Endothelial cell of umbilical vein (primary cell): ENCODE results near the gene ARL13A. TPM values are rescaled to one million over a fixed set of nuclear protein-coding genes. Genes with fewer than 3 reads are reported as not detected.

Experiments
- BruUV-seq: library from RNA; stranded (reverse); fragments of 400-500 nt; replicated peaks from 2 replicates; lab custom pipeline; 2021; lab: Mats Ljungman, UMichigan
- CTCF ChIA-PET: fragments of 300-600, 350-600 bp; sonication (Branson Sonifier 250); formaldehyde crosslinking; loops from one replicate; lab custom pipeline; 2021; ENCODE audit warnings: antibody characterized with exemption, inconsistent platforms; lab: Charles Lee
- POLR2A ChIA-PET: fragments of 300-600, 350-600 bp; sonication (Branson Sonifier 250); formaldehyde crosslinking; loops from one replicate; lab custom pipeline; 2021; ENCODE audit warnings: antibody characterized with exemption, inconsistent platforms; lab: Charles Lee
- DNase-seq: peaks from one replicate; pipeline ENCODE4 v3.0.0-alpha.2; 2011; ENCODE audit warnings: low read depth, low spot score
- FAIRE-seq: peaks from 2 replicates; lab custom pipeline; 2011; peaks lifted over from hg19 to GRCh38; lab: Jason Lieb, UNC
- H2AFZ ChIP-seq: 2 replicates; pipeline ENCODE4 v1.6.0; 2012; ENCODE audit warnings: low read depth, low read length, control low read depth, inconsistent platforms
- H3K27ac ChIP-seq: 2 replicates; pipeline ENCODE4 v1.5.1; 2011; ENCODE audit warnings: low read depth, mild to moderate bottlenecking, control low read depth, low read length, moderate library complexity; ENCODE audit not compliant: insufficient read depth
- H3K27me3 ChIP-seq, 2 experiments: 2 replicates each; pipeline versions ENCODE4 v1.6.0 to v1.6.1; 2011; ENCODE audit warnings: low read length in 2 of 2, mixed read lengths in 1 of 2; ENCODE audit not compliant: control insufficient read depth in 2 of 2, insufficient read depth in 2 of 2
- H3K36me3 ChIP-seq, 2 experiments: 2 replicates in 1 of 2; 3 replicates in 1 of 2; pipeline ENCODE4 v1.5.1; 2011; ENCODE audit warnings: low read length in 2 of 2, mild to moderate bottlenecking in 1 of 2, moderate library complexity in 1 of 2; ENCODE audit not compliant: control insufficient read depth in 2 of 2, insufficient read depth in 2 of 2; ENCODE audit errors: extremely low read depth in 1 of 2
- H3K4me1 ChIP-seq: 3 replicates; pipeline ENCODE4 v1.5.1; 2011; ENCODE audit warnings: mild to moderate bottlenecking, low read length; ENCODE audit not compliant: control insufficient read depth, insufficient read depth; ENCODE audit errors: extremely low read depth
- H3K4me2 ChIP-seq: 2 replicates; pipeline ENCODE4 v1.6.1; 2011; ENCODE audit warnings: low read length, control low read depth, mixed read lengths; ENCODE audit not compliant: insufficient read depth
- H3K4me3 ChIP-seq, 3 experiments: fragments of 200-600 bp in 1 of 3; sonication (generic), shearing (Covaris generic) in 1 of 3; replicated peaks in 1 of 3; 2 replicates each; pipeline ENCODE4 v1.5.1; 2011 to 2016; ENCODE audit warnings: control low read depth in 3 of 3, low read length in 3 of 3, mild to moderate bottlenecking in 2 of 3, inconsistent platforms in 1 of 3, low read depth in 1 of 3, moderate library complexity in 1 of 3; ENCODE audit not compliant: insufficient read depth in 1 of 3
- H3K79me2 ChIP-seq: 2 replicates; pipeline ENCODE4 v1.6.0; 2012; ENCODE audit warnings: low read length, inconsistent platforms; ENCODE audit not compliant: control insufficient read depth, insufficient read depth
- H3K9ac ChIP-seq: replicated peaks from 2 replicates; pipeline ENCODE3; 2011; ENCODE audit warnings: low read length, control low read depth; ENCODE audit not compliant: insufficient read depth; ENCODE audit errors: extremely low read depth
- H3K9me1 ChIP-seq: replicated peaks from 3 replicates; pipeline ENCODE4 v1.6.0; 2011; ENCODE audit warnings: mild to moderate bottlenecking, low read length; ENCODE audit not compliant: control insufficient read depth, insufficient read depth; ENCODE audit errors: extremely low read depth
- H3K9me3 ChIP-seq: replicated peaks from 2 replicates; pipeline ENCODE4 v1.5.1; 2012; ENCODE audit warnings: low read length, inconsistent platforms; ENCODE audit not compliant: control insufficient read depth, insufficient read depth
- H4K20me1 ChIP-seq: replicated peaks from 2 replicates; pipeline ENCODE3; 2011; ENCODE audit warnings: mild to moderate bottlenecking, low read length; ENCODE audit not compliant: control insufficient read depth, insufficient read depth; ENCODE audit errors: extremely low read depth
- EZH2 ChIP-seq: IDR thresholded peaks from 2 replicates; pipeline ENCODE4 v1.6.1; 2012; ENCODE audit warnings: borderline replicate concordance, low read depth, mild to moderate bottlenecking, moderate library complexity, low read length, inconsistent platforms; ENCODE audit not compliant: severe bottlenecking
- FOS ChIP-seq: IDR thresholded peaks from 2 replicates; pipeline ENCODE4 v1.6.1; 2011; ENCODE audit warnings: mild to moderate bottlenecking, low read length, moderate library complexity, borderline replicate concordance; ENCODE audit not compliant: insufficient read depth
- GATA2 ChIP-seq: IDR thresholded peaks from 2 replicates; pipeline ENCODE4 v1.7.0; 2011; ENCODE audit warnings: low read depth, mild to moderate bottlenecking, moderate library complexity, mixed read lengths, low read length; ENCODE audit not compliant: insufficient read length, insufficient read depth
- JUN ChIP-seq: IDR thresholded peaks from 2 replicates; pipeline ENCODE4 v1.6.1; 2011; ENCODE audit warnings: borderline replicate concordance, low read depth; ENCODE audit not compliant: insufficient read length, insufficient read depth
- MYC ChIP-seq: IDR thresholded peaks from one replicate; pipeline ENCODE4 v1.6.1; 2011; ENCODE audit warnings: mild to moderate bottlenecking, low read depth, low read length
- POLR2A ChIP-seq: IDR thresholded peaks from 2 replicates; pipeline ENCODE4 v1.6.1; 2012; ENCODE audit warnings: low read depth, mild to moderate bottlenecking, control low read depth, low read length
- POLR2AphosphoS5 ChIP-seq: IDR thresholded peaks from 2 replicates; pipeline ENCODE4 v1.6.1; 2012; ENCODE audit warnings: low read depth, mild to moderate bottlenecking, control low read depth, low read length, moderate library complexity; ENCODE audit not compliant: insufficient read depth
- dilution Hi-C: fragments of 300-500 bp; cut with MboI; formaldehyde crosslinking; loops from one replicate; pipeline ENCODE4 v1.15.0; 2019; ENCODE audit warnings: low sequenced_read_pairs; ENCODE audit not compliant: extremely low pct_ligation_motif_present
- intact Hi-C: fragments of 100-400 bp; cut with micrococcal nuclease; formaldehyde crosslinking; loops from one replicate; pipeline ENCODE4 v1.10.0; 2022
- polyA plus RNA-seq, 4 experiments: library from polyadenylated mRNA; depleted of rRNA in 3 of 4; stranded (reverse) in 3 of 4; unstranded in 1 of 4; fragments of >200 nt; gene quantifications; 2 replicates each; pipeline versions ENCODE4 v1.2.1 to v1.2.3, GENCODE V29; 2011 to 2012; ENCODE audit warnings: missing spikeins in 1 of 4
- total RNA-seq: library from RNA; stranded (reverse); gene quantifications from 2 replicates; pipeline ENCODE4 v1.2.3, GENCODE V29; 2021
- TF ChIP-seq, protein P1 (sequence below): IDR thresholded peaks from 2 replicates; pipeline ENCODE4 v1.6.1; 2011; ENCODE audit not compliant: insufficient read depth, insufficient read length
- TF ChIP-seq, protein P2 (sequence below), 2 donors: IDR thresholded peaks; 1 replicate in 1 of 2; 2 replicates in 1 of 2; pipeline ENCODE4 v1.5.1; 2011; ENCODE audit warnings: low read length in 2 of 2, mild to moderate bottlenecking in 2 of 2, moderate library complexity in 2 of 2, control low read depth in 1 of 2, inconsistent platforms in 1 of 2, low read depth in 1 of 2; ENCODE audit not compliant: insufficient read depth in 1 of 2; ENCODE audit errors: extremely low read depth in 1 of 2

ARL13A gene
- total and polyA plus RNA-seq, 2 donors (not counting 3 experiments of a cell fraction or from before 2014, with no cell fraction given), result not detected

DNA sequence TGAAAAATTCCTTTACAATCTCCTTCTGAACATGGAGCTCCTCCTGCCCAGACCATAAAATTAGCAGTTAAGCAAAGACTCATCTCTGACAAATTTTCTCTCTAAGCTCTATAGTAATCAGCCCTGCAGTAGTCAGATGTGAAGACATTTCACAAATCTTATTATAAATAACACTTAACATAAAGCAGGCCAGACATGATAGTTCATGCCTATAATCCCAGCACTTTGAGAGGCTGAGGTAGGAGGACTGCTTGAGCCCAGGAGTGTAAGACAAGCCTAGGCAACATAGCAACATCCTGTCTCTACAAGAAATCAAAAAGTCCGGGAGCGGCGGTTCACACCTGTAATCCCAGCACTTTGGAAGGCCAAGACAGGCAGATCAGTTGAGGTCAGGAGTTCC lies 52.5 kb downstream of the ARL13A start:
- Histone ChIP-seq H3K36me3 (peaks cover 3 to 10% of the 10 kb centered on the region in 2 experiments), H3K27ac (no peak overlapping the region), H3K79me2 (no peaks in the 10 kb centered on the region), H4K20me1 (no peaks in the 10 kb centered on the region), H2AFZ (no peak overlapping the region), H3K27me3 (no peaks in the 10 kb centered on the region), H3K9me1 (no peaks in the 10 kb centered on the region), H3K4me1 (peaks cover 11% of the 10 kb centered on the region), H3K4me2 (no peak overlapping the region), H3K9ac (no peak overlapping the region), H3K9me3 (no peaks in the 10 kb centered on the region), H3K4me3 (no peak overlapping the region)
- TF ChIP-seq GATA2 (no peak), POLR2A (no peak), MYC (no peak), FOS (no peak), POLR2AphosphoS5 (no peak), EZH2 (no peak), JUN (no peak)
- TF ChIP-seq, protein P1, sequence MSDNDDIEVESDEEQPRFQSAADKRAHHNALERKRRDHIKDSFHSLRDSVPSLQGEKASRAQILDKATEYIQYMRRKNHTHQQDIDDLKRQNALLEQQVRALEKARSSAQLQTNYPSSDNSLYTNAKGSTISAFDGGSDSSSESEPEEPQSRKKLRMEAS, result no peak
- TF ChIP-seq, protein P2, sequence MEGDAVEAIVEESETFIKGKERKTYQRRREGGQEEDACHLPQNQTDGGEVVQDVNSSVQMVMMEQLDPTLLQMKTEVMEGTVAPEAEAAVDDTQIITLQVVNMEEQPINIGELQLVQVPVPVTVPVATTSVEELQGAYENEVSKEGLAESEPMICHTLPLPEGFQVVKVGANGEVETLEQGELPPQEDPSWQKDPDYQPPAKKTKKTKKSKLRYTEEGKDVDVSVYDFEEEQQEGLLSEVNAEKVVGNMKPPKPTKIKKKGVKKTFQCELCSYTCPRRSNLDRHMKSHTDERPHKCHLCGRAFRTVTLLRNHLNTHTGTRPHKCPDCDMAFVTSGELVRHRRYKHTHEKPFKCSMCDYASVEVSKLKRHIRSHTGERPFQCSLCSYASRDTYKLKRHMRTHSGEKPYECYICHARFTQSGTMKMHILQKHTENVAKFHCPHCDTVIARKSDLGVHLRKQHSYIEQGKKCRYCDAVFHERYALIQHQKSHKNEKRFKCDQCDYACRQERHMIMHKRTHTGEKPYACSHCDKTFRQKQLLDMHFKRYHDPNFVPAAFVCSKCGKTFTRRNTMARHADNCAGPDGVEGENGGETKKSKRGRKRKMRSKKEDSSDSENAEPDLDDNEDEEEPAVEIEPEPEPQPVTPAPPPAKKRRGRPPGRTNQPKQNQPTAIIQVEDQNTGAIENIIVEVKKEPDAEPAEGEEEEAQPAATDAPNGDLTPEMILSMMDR (IDR thresholded peaks at IDR 0.05; ENCODE audit: extremely low read depth in 1 of 2, insufficient read depth in 1 of 2, low read depth in 1 of 2, low read length in 2 of 2), result no peak
- CTCF ChIA-PET, result no interaction called here
- dilution Hi-C loops, result no loop called here
- BruUV-seq, result no TSS peak
- POLR2A ChIA-PET, result no interaction called here
- no peak for FAIRE-seq
- intact Hi-C loops, result loop anchor here (10.0 kb wide), 1 partner anchor 127 kb away; no protein-coding TSS in a partner anchor
- no peak for DNase-seq
